HG03571 (cell line): Measurements from ENCODE around the gene SPIRE1.
"Not testable (repeated sequence)": the region's sequence is repeated elsewhere in the genome, so short reads cannot be mapped to it uniquely, and the experiment has no call there.

ENCODE experiments used
- ATAC-seq: cut with Tn5 transposase; IDR thresholded peaks from one replicate; pipeline ENCODE4 v1.9.1; 2021; ENCODE audit not compliant: unreplicated experiment

Gene SPIRE1

DNA sequence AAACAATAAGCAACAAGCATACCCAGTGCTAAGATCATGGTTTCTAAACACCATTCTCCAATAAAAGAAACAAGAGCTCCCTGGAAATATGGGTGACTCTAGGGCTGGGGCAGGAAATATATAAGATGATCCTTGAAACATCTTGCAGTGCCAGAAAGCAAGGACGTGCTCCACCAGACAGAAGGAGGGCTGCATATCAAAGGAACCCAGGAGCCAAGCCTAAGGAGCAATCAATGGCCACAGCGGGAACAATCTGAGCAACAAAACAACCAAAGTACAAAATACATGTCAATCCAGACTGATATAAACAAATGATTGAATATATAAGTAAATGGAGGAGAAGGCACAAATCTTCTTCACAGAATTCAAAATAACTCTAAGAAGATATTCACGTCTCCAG is 10.1 kb downstream of the SPIRE1 start:
- no peak for ATAC-seq

DNA sequence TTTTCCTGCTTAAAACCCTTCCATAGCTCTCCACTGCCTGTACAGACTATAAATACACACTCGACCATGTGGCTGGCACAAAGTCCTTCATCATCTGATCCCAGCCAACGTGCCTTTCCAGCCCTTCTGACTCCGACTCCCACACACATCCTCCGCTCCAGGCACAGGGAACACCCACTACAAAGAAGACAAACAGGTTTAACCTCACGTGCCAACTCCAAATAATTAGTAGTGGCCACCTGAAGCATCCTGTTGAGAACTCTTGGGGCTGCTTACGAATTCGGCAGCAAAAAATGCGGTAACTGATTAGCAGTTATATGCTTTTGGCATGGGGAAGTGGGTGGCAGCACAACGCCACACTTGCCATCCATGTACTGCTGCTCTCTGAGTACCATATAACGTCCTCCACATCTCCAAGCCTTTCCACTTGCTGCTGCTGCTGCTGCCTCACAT is 12.1 kb downstream of the SPIRE1 start:
- ATAC-seq, result no peak

GRCh38 chr18:12645254-12645653 is 12.7 kb downstream of the SPIRE1 start:
- no peak for ATAC-seq

- ATAC-seq, result not testable (repeated sequence)
Observed at GRCh38 chr18:12643756-12644155, 14.2 kb downstream of the SPIRE1 start.

GRCh38 chr18:12640881-12641200 is 17.1 kb downstream of the SPIRE1 start:
- no peak for ATAC-seq

DNA sequence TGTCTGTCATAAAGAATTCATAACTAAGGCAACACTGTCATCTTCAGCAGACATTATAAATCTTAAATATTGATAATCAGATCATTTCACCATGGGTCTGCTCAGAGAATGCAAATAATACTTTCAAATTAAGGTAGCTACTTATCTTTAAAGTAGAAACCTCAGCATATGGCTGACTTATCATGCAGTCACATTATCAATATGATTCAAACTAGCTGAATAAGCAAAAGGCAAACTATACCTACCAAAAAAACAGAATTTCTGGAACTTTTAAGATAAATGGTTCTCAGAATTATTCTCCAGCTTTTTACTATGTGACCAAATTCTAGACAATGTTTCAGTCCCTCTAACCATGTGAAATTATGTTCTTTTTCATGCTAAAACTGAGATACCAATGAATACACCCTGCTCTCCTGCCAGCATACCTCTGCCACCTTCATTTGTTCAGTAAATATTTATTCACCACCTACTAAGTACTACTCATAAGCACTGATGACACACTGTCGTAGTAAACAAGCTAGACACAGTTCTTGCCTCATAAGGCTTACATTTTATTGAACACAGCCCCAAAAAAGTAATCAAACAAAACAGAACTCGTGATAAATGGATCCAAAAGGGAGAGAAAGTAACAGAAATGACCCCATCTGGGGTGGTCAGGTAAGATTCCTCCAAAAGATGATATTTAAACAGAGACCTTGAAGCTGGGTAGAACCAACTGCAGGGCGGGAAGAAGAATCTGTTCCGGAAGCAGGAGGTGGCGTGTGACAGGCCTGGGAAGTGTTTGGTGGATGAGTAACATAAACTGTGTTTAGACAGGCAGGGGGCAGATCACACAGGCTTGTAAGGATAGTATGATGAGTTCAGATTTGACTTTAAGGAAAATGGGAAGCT is 17.7 kb downstream of the SPIRE1 start:
- ATAC-seq, result no peak

- no peak for ATAC-seq
Observed at GRCh38 chr18:12638644-12639124, 19.2 kb downstream of the SPIRE1 start.

DNA sequence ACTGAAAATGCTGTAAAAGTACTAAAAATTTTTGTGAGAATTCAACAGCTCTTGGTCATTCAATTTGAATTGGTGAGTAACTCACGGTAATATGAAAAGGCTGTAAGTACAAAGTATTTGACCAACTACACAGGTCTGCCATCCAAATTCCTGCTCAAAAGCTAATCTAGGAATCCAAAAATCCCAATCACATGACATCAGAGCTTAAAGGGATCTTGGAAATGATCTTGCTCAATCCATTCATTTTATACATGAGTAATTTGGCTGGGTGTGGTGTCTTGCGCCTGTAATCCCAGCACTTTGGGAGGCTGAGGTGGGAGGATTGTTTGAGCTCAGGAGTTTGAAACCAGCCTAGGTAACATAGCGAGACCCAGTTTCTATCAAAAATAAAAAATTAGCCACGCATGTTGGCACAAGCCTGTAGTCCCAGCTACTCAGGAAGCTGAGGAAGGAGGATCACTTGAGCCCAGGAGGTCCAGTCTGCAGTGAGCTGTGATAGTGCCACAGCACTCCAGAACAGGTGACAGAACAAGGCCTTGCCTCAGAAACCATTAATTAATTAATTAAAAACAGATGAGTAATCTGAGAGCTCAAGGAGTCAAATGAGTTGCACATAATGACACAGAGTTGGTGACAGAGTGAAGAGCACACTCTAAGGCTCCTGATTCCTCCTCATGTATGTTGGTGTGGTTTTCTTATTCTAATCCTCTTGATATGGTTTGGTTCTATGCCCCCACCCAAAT is 19.8 kb downstream of the SPIRE1 start:
- ATAC-seq, result no peak

DNA sequence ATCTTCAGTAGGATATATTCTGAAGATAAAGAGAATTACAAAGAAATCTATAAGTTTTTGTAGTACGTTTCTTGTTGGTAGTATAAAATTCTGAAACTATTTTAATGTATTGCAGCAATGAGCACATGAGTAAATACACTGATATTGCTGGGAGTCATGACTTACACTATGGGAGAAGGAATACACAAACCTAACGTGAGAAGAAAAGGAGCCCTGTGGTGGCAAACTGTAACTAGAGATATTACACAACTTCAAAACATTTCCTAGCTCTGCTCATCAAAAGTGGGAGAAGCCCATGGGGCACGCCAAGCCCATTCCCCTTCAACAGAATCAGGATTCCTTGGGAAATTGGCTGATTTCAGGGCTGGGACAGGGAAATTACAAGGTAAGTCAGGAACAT is 20.5 kb downstream of the SPIRE1 start:
- ATAC-seq, result no peak

DNA sequence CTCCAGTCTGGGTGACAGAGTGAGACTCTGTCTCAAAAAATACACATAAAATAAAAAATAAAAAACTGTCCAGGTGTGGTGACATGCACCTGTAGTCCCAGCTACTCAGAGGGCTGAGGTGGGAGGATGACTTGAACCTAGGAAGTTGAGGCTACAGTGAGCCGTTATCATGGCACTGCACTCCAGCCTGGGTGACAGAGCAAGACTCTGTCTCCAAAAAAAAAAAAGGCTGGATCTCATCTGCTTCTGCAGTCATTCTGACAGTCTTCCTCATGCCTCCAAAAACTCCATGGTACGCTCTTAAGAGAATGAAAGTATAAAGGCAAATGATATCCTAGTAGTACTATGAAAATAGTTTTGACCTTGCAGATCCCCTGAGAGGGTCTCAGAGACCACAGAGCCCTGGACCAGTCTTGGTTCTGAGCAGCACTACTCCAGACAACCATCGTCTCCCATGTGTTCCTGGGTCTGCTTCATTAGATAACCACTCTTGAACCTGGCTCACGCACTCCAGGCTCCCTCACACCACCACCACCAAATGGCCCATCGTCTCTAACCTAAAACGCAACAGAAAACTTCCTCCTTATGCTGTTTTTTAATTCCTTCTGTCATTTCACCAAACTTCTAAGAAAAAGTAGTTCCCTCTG is 26.0 kb downstream of the SPIRE1 start:
- no peak for ATAC-seq

- no peak for ATAC-seq
Observed at GRCh38 chr18:12630136-12630535, 27.8 kb downstream of the SPIRE1 start.

DNA sequence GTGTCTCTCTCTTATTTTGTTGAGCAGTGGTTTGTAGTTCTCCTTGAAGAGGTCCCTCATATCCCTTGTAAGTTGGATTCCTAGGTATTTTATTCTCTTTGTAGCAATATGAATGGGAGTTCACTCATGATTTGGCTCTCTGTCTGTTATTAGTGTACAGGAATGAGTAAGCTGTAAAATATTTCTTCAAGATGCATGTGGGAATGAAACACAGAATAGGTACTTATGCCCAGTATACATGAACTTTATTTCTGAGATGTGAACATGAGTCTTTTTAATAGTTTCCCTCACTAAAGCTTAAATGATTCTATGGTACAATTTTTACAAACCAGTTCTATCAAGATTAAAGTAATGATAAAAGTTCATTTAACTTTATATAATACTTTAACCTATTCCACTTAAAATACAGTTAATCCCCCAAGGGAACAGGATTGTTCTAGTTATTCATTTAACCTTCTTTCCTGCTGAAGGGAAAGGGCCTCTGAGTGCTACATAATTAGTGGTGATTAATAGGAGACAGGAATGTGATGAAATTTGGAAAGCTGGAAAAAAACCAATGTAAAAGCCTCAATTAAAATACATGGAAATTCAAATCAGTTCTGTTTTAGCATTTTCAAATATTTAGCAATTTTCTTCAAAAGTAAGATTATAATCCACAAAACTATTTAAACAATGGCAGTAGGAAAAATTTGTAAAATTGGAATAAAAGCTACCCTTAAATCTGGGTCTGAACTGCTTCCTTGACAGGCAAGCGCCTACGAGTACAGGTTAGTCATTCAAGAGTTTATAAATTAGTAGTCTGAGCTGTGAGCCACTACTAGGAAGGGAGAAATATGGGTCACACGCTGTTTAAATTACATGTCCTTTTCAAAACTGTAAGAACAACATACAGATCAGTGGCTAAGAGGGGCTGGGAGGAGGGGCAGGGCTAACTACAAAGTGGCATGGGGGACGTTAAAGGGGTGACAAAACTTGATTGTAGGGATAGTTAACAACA is 28.9 kb downstream of the SPIRE1 start:
- ATAC-seq, result no peak

GRCh38 chr18:12627199-12627598 is 30.7 kb downstream of the SPIRE1 start:
- not testable (repeated sequence) for ATAC-seq

- no peak for ATAC-seq
Observed at GRCh38 chr18:12625241-12625640, 32.7 kb downstream of the SPIRE1 start.

DNA sequence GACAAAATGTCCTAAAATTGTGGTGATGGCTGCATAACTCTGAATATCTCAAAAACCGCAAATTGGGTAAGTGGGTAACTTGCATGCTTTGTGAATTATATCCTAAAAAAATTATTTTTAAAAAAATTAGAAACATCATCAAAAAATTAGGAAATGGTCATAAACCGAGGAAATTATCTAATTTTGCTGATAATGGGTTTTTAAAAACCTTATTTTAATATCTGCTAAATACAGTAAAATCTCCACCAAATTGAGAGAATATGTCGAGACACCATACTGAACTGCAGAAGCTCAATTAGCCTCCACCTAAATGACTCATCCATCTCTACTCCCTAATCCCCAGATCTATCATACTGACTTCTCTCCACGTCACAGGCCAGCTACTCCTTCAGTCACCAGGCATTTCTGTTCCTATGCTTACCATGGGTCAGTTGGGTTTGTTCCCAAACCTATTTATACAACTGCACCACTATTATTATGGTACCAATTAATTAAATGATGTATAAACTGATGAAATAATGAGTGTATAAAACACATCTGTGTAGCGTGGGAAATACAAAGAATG is 36.1 kb downstream of the SPIRE1 start:
- no peak for ATAC-seq

DNA sequence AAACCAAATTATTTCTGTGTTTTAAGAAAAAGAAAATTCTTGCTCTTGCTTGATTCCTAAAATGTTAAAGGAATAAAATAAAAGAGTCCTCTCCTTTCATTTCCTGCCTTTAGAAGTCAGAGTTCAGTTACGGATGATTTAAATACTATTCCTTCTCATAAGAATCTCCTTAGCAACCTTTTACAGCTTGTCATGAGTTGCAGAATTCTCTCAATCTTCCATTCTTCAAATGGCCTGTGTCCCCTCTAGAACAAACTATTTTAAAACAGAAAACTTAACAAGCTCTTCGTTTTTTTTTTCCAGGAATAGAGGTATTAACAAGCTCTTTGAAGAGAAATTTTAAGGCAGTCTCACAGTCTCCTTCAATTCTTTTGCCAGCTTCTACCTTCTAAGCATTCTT is 42.2 kb downstream of the SPIRE1 start:
- no peak for ATAC-seq

- ATAC-seq, result no peak
Observed at GRCh38 chr18:12608301-12608700, 49.6 kb downstream of the SPIRE1 start.

GRCh38 chr18:12606592-12607315 is 51.2 kb downstream of the SPIRE1 start:
- ATAC-seq, result no peak

DNA sequence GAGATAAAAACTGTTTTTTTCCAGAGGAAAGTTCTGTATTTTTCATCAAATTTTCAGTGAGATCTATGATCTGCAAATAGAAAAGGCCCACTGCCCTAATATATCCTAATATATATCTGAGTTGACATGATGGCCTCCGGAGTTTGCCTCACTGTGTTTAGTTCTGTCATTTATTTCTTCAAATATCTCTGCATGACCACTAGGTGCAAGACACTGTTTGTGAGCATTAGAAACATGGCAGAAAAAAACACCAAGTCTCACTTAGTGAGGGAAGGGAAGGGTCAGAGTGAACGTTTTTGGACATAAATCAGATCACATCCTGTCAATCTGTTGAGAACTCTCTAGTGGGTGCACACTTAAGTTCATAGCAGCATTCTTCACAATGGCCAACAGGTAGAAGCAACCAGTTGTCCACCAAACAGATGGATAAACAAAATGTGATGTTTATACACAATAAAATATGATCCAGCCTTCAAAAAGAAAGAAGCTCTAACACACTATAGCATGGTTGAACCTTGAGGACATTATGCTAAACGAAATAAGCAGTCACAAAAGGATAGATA is 53.4 kb downstream of the SPIRE1 start:
- no peak for ATAC-seq
